ENCODE measurements around the gene MFAP5.
"Not testable (repeated sequence)": the region's sequence is repeated elsewhere in the genome, so short reads cannot be mapped to it uniquely, and the experiment has no call there.

The MFAP5 gene

DNA sequence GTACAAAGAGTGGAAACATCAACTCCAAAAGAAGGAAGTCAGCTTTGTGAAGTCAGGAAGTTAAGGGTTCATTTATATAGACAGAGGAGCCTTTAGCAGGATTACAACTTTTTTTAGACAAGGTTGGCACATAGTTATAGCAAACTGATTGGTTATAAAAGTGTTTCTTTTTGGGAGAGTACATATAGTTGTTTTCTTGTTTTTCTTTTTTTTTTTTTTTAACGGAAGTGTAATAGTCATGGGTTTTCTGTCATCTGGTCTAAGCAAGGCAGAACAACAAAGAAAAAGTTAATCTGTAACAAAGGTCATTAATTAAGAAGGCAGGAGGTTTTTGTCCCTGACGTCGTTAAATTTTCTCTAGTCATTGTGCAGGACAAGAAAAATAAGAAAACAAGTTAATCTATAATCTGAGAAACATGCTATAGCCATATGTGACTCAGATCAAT lies 13.0 kb upstream of the MFAP5 start:
- no peak for DNase-seq (ENCODE audit: low read depth)

DNA sequence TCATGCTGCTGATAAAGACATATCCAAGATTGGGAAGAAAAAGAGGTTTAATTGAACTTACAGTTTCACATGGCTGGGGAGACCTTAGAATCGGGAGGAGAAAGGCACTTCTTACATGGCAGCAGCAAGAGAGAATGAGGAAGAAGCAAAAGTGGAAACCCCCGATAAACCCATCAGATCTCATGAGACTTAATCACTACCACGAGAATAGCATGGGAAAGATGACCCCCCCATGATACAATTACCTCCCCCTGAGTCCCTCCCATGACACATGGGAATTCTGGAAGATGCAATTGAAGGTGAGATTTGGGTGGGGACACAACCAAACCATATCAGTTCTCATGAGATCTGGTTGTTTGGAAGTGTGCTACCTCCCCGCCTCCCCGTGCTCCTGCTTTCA lies 9.8 kb upstream of the MFAP5 start:
- DNase-seq (ENCODE audit: low read depth) = no peak

DNA sequence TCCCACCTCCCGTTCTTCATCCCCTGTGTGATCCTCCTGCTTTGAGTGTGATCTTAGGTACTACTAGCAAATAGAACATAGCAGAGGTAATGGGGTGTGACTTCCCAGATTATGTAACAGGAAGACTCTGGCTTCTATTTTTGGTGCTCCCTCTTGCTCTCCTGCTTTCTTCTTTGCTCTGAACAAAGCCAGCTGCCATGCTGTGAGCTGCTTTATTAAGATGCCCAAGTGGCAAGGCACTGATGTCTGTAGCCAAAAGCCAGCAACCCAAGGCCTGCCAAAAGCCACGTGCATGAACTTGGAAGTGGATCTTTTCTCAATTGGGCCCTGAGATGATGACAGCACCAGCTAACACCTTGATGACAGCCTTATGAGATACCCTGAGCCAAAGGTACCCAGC lies 5.8 kb upstream of the MFAP5 start:
- no peak for DNase-seq (ENCODE audit: low read depth)

DNA sequence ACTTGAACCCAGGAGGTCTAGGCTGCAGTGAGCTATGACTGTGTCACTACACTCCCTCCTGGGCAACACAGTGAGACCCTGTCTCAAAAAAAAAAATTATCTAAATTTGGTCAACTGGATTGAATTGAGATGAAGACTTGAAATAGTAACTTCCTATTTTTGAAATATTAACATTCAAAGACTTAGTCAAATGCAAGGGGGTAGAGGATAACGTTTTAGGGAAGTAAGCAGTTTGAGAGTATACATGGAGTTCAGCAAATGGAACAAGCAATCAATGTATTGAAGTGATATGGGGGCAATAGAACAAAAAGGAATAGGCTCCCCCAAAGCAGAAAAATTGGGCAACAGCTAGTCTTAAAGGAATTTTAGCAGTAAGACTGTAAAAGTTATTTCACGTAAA lies 4.6 kb upstream of the MFAP5 start:
- no peak for DNase-seq (ENCODE audit: low read depth)

DNA sequence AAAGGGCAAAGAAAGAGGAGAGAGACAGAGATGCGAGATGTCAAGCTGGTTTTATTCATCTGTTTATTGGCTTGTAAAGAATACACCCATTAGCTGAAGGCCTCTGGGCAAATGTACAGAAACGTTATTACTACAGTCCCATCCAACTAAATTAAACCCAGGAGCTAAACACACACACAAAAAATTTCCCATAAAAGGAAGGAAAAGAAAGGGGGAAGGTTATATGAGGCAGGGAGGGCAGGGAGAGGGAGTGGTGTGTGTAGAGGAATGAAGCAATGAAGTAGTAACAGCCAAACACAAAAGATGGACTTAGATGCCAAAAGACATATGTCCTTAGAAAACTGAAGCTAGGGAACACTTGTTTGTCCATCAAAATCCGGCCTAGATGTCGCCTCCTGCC lies 3.1 kb upstream of the MFAP5 start:
- no peak for DNase-seq (ENCODE audit: low read depth)

DNA sequence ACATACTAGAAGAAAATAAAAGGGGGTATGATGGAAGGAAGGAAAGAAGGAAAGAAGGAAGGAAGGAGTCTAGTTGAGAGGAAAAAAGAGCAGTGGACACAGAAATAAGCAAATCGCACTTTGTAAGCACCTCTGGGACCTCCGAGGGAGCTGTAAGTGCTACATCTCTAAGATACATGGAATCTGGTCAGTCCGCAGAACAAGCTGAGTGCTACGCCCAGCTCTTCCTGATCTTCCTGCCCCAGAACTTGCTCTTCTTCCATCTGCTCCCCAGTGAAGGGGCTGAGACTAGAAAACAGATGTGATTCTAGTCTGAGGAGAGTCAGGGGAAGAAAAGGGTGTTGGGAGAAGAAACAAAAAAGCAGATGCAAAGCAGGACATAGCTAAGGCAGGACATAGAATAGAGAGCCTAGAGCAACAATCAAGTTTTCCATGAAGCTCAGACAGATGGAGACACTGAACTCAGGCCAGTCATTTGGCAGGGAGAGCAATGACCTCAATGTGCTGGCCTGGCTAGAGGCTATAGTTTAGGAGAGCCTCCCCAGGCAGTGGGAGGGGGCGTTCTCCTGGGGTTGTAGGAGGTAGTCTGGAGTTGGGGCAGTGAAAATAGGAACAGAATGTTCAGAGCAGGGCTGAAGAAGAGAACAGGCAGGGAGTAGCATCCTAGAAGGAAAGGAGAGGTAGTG lies 1.7 kb upstream of the MFAP5 start:
- no peak for DNase-seq (ENCODE audit: low read depth)

DNA sequence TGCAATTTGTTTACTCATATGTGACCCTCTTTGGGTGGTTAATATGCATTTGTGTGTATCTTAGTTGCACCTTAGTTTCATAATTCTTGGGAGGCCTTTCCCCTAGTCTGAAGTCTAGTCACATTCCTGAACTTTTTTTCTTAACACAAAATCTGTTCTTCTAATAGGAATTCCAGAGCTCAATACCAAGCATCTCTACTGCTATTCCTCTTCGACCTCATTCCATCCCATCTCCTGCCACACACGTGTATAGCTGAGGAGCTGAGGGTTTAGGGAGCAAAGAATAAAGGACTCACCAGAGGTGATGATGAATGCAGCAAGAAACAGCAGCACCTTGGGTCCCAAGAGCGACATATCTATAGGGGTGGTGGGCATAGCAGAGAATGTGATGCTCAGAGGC lies 875 bp downstream of the MFAP5 start:
- no peak for DNase-seq (ENCODE audit: low read depth)

DNA sequence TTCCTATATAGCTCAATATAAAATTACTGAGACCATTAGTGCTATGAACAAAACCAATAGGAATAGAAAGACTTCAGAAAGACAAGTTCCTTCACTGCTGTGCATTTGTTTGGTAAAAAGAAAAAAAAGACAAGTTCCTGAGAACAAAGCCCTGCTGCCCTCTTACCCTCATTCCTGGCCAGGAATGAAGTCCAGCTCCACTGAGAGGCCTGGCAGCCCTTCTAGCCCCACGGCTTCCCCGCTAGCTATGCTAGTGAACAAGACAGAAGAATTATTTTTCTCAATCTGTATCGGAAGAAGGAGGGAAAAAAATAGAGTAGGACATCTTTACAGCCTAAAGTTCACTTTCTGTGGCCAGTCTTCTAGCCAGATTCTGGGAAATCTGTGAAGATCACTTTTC lies 1.6 kb downstream of the MFAP5 start:
- no peak for DNase-seq (ENCODE audit: low read depth)

DNA sequence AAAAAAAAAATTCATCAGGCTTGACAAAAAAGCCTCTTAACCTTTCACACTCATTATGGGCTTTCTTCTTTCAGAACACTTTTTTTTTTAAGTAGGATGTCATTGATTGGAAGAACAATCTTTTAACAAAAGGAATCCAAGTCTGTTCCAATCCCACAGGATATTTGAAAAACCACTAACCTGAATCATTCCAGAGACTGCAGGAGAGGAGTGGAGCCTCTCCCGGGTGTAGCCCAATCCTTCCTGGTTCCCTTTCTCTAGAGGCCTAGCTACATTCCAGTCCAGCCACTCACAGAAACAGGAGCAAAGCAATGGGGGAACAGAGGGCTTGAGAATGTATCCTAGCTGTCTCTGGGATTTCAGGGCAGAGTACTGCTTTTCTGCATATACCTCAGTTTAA lies 4.3 kb downstream of the MFAP5 start:
- DNase-seq (ENCODE audit: low read depth) = no peak

DNA sequence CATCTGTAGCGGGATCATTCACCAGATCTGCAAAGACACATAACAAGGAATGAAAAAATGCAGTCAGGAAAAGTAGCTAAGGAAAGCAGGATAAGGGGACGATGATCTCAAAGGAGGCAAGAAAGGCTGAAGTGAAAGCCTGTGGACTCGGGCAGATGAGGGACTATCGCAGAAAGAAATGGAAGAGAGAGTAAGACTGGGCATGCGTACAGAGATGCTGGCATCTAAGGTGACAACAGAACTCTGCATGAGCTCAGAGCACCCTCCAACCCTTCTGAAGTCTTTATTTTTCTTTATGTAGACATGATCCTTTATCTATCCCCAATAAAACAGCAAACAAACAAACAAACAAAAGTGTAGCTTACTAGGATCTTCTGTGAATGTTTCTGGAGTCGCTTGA lies 7.2 kb downstream of the MFAP5 start:
- DNase-seq (ENCODE audit: low read depth) = no peak

DNA sequence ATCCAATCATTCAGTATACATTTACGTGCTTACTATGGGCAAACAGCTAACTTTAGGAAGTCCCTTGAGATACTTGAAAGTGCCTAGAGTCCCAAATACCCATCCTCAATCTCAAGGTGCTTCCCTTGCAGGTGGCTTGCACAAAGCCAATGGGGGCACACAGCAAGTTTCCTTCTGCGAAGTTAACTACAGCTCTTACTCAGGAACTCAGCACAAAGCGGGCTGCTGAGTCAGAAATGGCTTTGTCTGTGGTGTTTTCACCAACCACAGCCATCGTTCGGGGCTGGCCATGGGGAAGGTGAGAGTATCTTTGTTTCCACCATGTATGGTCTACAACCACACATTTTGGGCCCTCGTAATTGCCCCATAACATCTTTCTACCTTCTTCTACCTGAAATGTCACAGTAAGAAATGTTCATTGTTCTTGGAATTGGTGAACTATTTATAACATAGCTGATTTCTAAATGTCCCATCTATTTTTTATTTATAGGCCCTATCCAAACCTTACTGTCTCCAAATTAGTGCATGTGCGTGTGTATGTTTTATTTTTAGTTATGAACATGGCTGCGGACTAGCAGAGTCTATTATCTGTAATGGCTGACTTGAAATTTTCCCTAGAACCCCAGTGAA lies 13.9 kb downstream of the MFAP5 start:
- DNase-seq (ENCODE audit: low read depth) = peak; percentile 5

DNA sequence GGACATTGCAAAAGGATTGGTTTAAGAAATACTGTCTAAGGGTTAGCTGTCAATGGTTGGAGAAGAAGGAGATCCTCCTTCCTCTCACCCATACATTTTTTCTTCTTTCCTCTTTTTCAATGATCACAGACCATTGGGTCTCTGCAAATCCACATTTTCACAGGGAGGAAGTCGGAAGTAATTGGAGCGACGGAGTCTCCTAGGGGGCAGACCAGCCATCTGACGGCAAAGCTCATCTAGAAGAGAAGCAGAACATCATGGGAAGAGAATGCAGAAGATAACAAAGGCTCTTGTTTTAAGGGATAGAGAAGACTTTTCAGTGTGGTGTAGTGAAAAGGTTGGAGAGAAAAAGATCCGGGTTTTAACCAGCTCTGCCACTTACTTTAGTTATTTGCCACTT lies 14.7 kb downstream of the MFAP5 start:
- DNase-seq (ENCODE audit: low read depth) = no peak

DNA sequence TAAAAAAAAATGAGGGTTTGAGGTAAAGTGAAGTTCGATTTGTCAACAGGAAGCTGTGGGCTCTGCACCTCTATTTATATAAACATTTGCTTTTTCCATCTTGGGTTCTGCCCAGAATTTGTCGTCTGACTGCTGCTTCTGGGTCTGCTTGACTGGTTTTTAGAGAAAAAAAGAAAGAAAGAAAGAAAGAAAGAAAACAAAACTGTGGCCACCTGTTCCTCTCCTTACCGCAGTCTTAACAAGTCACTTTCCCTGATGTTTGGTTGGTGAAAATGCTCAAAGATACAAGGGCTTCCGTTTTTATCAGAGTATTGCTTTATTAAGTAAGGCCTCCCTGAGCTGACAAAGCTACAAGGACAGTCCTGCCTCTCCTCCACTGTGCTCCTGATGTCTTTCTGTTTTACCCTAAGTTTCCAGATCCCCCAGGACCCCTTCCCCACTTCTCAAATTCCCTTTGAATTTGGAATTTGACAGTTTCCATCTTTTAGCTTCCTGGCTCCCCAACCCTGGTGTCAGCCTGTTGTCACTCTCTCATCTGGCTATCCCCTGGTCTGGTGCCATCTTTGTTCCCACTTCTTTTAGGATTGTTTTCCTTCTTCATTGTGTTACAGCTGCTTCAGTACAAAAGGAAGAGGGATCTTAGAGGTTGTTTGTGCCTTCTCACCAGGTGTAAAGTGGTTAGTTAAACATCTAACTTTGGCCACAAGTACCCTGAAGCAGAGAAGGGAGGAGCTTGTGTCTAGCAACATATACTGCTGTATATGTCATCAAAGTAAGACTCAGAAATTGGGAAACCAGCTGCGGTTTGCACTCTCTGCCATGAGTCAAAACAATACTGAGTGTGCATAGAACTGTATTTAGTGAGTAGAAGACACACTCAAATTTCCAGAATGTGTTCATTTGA lies 18.0 kb downstream of the MFAP5 start:
- peak; percentile 11 for DNase-seq (ENCODE audit: low read depth)

DNA sequence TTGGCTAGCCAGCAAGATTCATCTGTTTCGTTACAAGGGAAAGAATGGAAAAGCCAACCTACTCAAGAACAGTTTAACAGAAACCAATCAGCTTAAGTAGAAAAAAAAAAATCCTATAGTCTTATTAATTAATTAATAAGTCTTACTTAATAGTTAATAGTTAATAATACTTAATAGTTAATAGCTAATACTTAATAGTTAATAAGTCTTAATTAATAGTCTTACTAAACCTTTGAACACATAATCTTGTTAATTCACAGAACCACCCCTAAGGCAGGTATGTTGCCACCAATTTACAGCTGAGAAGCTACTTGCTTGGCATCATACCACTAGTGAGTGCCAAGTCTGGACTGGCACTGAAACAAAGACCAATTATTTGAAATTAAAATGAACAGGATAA lies 19.9 kb downstream of the MFAP5 start:
- no peak for DNase-seq (ENCODE audit: low read depth)

DNA sequence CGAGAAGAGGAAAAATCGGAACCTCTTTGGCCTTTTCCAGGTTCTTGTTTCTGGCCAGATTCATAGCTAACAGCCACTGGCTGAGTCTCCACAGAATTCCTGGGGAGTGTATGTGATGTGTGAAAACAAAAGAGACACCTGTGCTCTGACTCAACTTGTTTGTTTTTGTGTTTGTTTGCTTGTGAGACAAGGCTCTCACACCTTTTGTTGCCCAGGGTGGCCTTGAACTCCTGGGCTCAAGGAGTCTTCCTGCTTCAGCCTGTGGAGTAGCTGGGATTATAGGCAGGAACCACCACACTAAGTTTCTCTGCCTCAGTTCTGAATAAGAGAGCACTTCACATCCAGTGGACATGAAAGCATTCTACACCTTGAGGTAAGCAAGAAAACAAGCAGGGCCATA lies 22.7 kb downstream of the MFAP5 start:
- no peak for DNase-seq (ENCODE audit: low read depth)

DNA sequence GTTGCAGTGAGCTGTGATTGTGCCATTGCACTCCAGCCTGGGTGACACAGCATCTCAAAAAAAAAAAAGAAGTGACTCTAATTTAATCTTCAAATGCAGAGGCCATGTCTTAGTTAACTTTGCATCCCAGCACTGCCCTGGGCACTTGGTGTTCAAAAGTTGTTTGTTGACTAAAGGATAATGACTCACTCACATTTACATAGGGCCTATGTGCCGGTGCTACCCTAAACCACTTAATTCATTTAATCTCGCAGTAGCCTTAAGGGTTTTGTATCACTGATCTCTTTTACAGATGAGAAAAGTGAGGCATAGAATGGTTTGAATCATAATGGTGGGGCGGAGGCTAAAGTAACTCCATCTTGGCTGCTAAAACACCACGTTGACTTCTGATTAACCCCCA lies 23.7 kb downstream of the MFAP5 start:
- no peak for DNase-seq (ENCODE audit: low read depth)

DNA sequence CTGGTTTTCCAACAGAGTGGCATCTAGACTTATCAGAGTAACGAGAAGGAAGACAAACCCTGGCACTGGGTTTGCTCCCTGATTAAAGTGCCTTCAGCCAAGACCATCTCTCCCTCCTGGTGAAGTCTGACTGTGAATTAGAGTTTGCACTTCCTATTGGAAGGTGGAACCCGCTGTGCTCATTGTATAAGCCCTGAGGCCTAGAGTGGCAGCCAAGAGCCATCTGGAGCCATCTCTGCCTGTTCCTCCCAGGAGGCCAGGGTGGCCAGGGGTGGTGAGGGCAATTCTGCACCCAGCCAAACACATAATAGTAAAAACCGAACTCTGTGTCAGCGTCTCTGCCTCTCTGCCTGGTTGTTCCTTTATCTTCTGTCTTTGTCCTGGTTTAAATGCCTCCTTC lies 25.0 kb downstream of the MFAP5 start:
- DNase-seq (ENCODE audit: low read depth) = no peak

DNA sequence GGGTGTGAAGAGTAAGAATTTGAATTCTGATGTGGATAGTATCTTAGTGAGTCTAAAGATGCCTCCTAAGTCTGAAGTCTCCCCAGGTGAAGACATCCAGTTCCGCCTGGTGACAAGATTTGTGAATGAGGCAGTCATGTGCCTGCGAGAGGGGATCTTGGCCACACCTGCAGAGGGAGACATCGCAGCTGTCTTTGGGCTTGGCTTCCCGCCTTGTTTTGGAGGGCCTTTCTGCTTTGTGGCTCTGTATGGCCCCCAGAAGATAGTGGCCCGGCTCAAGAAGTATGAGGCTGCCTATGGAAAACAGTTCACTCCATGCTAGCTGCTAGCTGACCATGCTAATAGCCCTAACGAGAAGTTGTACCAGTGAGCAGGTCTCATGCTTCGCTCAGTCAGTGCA lies 25.4 kb downstream of the MFAP5 start:
- DNase-seq (ENCODE audit: low read depth) = no peak

DNA sequence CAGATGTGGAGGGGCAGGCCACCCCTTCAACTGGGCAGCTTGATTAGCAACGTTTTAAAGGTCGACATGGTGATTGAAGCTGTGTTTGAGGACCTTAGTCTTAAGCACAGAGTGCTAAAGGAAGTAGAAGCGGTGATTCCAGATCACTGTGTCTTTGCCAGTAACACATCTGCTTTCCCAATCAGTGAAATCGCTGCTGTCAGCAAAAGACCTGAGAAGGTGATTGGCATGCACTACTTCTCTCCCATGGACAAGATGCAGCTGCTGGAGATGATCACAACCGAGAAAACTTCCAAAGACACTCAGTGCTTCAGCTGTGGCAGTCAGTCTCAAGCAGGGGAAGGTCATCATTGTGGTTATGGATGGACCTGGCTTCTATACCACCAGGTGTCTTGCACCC lies 26.0 kb downstream of the MFAP5 start:
- no peak for DNase-seq (ENCODE audit: low read depth)

DNA sequence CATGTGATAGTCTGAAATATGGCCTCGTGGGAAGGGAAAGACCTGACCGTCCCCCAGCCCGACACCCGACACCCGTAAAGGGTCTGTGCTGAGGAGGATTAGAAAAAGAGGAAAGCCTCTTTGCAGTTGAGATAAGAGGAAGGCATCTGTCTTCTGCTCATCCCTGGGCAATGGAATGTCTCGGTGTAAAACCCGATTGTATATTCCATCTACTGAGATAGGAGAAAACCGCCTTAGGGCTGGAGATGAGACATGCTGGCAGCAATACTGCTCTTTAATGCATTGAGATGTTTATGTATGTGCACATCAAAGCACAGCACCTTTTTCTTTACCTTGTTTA lies 26.6 kb downstream of the MFAP5 start:
- DNase-seq (ENCODE audit: low read depth) = not testable (repeated sequence)

DNA sequence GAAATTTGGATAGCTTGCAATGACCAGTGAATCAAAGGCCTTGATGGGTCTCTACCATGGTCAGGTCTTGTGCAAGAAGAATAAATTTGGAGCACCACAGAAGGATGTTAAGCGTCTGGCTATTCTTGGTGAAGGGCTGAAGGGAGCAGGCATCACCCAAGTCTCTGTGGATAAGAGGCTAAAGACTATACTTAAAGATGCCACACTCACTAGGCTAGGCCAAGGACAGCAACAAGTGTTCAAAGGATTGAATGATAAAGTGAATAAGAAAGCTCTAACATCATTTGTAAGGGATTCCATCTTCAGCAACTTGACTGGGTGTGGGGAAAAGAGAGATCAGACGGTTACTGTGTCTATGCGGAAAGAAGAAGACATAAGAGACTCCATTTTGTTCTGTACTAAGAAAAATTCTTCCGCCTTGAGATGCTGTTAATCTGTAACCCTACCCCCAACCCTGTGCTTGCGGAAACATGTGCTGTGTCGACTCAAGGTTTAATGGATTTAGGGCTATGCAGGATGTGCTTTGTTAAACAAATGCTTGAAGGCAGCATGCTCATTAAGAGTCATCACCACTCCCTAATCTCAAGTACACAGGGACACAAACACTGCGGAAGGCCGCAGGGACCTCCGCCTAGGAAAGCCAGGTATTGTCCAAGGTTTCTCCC lies 27.2 kb downstream of the MFAP5 start:
- not testable (repeated sequence) for DNase-seq (ENCODE audit: low read depth)

DNA sequence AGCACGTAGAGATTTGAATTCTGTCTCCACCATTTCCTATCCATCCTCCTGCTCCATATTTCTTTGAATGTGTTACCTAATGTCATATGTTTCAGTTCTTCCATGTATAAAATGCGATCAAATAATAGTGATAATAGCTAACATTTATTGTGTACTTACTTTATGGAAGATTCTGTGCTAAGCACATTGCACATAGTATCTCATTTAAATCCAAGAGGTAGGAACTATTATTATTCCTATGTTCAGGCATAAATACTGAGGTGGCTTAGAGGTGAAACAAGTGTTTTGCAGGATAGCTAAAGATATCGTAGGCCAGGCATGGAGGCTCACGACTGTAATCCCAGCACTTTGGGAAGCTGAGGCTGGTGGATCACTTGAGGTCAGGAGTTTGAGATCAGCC lies 32.5 kb downstream of the MFAP5 start:
- DNase-seq (ENCODE audit: low read depth) = no peak

Measured in activated T-helper 1 cell treated with Interleukin-2 at 50 U/mL for 16 hours (primary cell).